Frontal cortex (tissue), 4 donors: Measurements from ENCODE around the gene ZNF587B. TPM values are rescaled to one million over a fixed set of nuclear protein-coding genes. Genes with fewer than 3 reads are reported as not detected.
"Not testable (repeated sequence)": the region's sequence is repeated elsewhere in the genome, so short reads cannot be mapped to it uniquely, and the experiment has no call there.

Experiments
- DNase-seq, 2 donors: peaks; one replicate each; pipeline ENCODE4 v3.0.0; 2012; ENCODE audit warnings: low spot score in 2 of 2
- FAIRE-seq: peaks from 2 replicates; lab custom pipeline; 2012; peaks lifted over from hg19 to GRCh38; lab: Jason Lieb, UNC
- total RNA-seq: library from RNA; depleted of rRNA; stranded (reverse); fragments of >200 nt; gene quantifications from one replicate; pipeline ENCODE4 v1.2.3, GENCODE V29; 2014
- donor health status: control.
- donor health status: control.
- donor health status: control.

ZNF587B gene
- total RNA-seq: 20.8 TPM

DNA sequence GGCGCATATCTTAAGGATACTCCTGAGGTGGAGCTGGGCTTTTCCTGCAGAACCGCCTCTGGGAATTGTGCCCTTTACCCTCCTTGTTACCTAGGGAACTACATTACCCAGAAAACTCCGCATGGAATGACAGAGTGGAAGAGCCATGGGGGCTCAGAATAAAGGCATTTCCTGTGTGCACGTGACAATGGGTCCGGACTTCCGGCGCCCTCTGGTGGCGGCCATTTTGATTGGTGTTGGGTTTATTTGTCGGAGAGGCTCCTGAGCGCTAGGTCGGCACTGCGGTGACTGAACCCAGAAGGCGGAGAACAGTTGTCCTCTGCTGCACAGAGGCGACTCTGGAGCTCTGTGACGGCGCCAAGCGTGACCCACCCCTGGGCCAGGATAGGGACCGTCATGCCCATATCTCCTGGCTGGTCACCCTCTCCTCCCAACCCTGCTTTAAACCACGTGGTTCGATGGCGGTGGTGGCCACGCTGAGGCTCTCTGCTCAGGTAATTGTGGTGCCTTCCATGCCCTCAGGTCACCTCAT, at the start of gene ZNF587B:
Gene ZNF587B (plus strand): TSS at position 229 of the 532 bp plus-strand sequence. CDS start 230 bp downstream, at position 459.
- no peak for FAIRE-seq

DNA sequence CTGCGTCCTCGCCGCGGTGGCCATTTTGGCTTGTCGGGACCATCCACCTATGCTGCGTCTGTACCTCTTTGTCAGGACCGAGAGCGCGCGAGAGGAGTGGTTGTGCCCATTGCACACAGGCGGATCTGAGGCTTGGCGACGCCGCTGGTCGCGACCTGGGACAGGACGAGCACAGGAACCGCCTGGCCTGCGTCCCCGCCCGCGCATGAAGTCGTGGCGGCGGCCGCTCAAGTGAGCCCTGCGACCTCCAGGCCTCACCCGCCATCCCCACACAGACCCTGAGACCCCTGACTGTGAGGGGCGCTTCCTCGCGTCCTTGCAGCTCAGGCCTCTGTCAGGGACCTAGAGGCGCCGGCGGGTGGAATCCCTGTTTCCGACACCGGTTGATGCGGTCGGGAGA, 43.8 kb upstream of the ZNF587B start:
- DNase-seq: no peak
- no peak for FAIRE-seq

More for the DNA sequence above, at the start of gene ZNF587B:
- peak; percentile 52 to 69 for DNase-seq

DNA sequence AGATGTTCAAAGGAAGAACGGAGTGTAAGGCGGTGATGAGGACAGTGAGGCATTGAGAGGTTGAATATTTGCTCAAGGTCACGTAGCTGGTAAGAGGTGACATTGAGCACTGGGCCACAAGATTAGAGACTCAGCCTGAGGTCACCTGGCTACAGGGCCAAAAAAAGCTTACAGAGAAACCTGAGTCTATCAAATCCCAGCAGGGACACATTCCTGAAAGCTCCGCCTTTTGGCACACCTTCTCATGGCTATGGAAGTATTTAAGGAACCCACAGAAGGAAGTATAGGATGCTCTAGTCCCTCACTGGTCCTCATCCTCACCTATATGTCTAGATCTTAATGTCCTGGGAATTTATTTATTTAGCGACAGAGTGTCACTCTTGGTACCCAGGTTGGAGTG, 43.2 kb upstream of the ZNF587B start:
- FAIRE-seq: no peak

DNA sequence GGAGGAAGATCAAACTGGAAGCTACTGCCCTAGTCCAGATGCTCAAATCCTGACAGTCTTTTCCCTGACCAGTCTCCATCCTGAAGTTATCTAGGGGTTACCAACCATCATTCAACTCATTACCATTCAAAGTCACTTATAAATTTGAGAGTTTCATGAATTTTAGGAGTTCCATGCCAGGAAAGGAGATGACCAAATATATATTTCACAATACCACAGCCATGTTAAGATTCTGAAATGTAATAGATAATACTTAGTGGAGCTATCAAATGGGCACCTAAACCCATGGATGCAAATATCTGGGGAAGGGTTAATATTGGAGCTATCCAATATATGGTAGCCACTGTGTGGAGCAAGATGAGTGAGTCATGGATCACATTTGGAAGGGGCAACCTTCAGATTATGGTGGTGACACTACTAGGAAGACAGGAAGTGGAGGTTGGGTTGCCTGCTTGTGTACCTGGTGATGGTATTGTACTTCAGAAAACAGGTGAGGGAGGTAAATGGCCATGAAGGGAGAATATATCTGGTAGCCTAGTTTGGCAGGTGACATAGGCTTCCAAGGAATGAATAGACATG, 41.9 kb upstream of the ZNF587B start:
- no peak for DNase-seq
- no peak for FAIRE-seq

More for the DNA sequence above, 43.2 kb upstream of the ZNF587B start:
- DNase-seq: no peak

DNA sequence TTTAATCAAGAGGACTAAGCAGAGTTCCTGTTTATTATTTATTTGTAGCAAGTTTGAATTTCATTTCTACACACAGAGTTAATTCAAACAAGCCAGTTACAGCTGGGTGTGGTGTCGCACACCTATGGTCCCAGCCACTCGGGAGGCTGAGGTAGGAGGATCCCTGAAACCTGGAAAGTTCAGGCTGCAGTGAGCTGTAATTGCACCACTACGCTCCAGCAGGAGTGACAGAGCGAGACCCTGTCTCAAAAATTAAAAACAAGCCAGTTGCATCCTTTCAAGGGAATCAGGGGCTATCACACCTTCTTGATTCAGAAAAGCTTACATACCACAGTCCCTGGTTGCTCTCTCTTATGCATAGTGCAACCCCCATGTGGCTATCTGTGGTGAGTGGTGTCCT, 40.8 kb upstream of the ZNF587B start:
- FAIRE-seq: no peak

DNA sequence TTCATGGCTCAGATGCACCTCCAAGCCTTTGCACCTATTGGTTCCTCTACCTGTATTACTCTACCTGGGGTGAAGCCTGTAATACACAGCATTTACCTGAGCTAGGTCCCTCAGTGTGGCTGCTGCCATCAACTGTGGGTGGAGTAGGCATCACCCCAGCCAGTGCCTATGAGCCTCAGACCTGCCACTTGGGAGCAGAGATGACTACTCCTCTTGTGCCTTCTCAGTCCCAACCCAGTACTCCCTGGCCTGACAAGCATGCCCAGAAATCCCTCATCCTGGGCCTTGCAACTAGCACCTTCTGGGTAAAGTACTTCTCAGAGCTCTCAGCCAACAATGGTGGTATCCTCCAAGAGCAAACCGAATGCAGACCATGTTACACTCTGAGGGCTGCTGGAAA, 33.5 kb upstream of the ZNF587B start:
- FAIRE-seq, DNase-seq: not testable (repeated sequence)

More for the DNA sequence above, 40.8 kb upstream of the ZNF587B start:
- DNase-seq: no peak

DNA sequence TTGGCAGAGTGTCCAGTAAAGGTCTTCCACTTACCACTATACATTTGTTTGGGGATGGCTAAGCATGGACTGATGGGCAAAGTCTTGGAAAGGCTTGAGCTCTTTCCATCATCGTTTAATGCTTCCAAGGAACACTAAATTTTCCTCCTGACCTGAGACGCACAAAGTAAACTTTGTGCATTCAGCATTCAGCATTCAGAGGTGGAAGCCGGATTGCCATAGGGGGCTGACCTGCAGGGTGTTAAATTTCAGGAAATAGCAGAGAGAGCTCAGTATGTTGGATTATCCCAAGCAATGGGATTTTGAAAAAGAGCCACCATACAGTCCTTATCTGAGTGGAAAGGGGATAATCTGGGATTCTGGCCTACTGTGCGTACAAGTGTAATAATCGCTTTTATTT, 29.4 kb upstream of the ZNF587B start:
- FAIRE-seq: no peak
- DNase-seq: no peak

DNA sequence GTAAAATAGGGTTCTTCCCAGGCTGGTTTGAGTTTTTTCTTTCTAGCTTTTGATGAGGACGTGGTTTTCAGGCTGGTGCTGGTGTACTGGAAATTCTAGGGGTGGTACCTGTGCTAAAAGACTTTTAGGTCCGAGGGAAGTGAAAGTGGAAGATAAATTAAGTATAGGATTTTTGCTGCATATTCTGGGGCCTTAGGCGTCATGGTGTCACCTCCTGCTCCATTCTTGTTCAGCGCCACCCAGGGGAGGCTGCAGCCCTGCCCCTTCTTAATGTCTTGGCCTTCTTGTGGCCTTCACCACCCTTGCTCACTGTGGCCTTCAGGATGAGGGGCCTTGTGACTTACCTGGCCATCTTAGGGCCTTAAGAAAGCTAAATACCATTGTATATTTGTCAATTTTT, 27.8 kb upstream of the ZNF587B start:
- FAIRE-seq (no peak), DNase-seq (no peak)

DNA sequence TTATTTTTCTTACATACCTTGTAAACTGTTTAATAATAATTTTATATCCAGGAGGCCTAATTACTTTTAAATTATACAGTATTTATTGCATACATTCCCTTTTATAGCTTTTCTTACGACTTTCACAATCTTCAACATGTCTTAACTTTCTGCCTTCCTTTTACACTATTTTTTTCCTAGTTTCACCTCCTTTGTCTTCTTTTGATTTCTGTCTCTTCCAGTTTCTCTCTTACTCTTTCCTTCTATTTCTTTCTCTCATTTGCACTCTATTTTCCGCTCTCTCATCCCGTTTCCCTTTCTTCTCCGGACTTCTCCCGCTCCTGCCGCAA, 26.9 kb upstream of the ZNF587B start:
- FAIRE-seq: no peak

DNA sequence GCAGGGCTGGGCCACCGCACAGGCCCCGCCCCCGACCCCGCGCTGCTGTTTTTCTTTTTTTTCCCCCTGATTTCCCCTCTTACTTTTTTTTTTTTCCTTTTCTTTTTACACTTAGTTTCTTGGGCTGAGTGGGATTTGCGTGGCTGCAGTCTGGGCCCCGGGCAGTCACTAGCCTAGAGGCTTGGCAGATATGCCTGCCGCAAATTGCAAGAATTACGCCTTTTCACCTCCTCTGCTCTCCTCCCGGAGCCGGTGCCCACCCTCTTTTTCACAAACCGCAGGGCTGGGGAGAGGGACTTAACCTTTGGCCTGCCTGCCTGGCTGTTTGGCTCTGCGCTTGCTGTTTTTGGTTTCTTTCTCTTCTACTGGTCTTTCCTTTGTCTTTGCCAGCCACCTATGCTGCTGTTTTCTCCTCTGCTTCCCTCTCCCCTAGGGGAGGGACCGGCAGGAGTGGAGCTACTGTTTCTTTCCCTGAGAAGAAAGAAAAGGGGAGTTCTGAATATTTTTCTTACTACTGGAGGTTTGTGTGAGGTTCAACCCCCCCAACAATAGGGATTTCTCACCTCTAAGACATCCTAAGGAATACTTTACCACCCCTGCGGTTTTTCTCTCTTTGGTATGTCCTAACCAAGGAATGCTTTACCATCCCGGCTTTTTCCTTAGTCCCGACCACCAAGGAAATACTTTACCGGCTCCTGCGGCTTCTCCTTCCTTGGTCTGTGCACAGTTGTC, 26.3 kb upstream of the ZNF587B start:
- no peak for FAIRE-seq
- peak in 1 of 2 donors; percentile 18 for DNase-seq

More for the DNA sequence above, 26.9 kb upstream of the ZNF587B start:
- DNase-seq: no peak

DNA sequence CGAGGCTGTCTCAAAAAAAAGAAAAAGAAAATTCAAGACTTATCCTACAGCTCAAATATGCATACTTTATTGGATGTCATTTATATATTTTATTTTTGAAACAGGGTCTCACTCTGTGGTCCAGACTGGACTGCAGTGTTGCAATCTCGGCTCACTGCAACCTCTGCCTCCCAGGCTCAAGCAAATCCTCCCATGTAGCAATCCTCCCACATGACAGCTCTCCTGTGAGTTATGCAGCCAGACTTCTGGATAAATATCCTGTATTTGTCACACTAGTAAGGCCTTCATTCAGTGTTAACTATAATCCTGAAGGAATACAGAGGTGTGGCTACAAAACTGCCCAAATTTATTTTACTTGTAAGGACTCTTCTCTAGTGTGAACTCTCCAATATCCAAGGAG, 22.6 kb upstream of the ZNF587B start:
- FAIRE-seq (no peak), DNase-seq (no peak)

DNA sequence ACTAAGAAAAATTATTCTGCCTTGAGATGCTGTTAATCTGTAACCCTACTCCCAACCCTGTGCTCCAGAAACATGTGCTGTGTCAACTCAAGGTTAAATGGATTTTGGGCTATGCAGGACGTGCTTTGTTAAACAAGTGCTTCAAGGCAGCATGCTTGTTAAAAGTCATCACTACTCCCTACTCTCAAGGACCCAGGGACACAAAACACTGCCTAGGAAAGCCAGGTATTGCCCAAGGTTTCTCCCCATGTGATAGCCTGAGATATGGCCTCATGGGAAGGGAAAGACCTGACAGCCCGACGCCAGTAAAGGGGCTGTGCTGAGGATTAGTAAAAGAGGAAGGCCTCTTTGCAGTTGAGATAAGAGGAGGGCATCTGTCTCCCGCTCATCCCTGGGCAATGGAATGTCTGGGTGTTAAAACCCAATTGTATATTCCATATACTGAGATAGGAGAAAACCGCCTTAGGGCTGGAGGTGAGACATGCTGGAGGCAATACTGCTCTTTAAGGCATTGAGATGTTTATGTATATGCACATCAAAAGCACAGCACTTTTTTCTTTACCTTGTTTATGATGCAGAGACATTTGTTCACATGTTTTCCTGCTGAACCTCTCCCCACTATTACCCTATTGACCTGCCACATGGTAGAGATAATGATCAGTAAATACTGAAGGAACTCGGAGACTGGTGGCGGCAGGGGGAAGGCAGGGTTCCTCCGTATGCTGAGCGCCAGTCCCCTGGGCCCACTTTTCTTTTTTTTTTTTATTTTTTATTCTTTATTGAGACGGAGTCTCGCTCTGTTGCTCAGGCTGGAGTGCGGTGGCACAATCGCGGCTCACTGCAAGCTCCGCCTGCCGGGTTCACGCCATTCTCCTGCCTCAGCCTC, 19.4 kb upstream of the ZNF587B start:
- not testable (repeated sequence) for FAIRE-seq, DNase-seq

DNA sequence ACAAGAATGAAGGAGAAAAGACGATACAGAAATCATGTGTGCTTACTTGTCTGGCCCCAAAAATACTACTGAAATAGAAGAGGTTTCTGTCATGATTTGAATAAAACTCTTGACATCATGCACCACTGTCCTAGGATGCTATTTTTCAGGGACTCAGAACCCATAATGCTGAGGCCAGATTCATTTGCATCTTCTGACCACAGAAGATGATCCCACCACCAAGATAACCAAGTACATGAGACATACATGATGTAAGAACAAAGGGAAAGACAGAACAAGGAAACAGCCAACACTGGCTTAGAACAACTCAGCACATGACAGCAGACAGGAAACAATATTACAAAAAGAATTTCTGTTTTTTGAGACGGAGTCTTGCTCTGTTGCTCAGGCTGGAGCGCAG, 17.9 kb upstream of the ZNF587B start:
- FAIRE-seq (no peak), DNase-seq (no peak)

DNA sequence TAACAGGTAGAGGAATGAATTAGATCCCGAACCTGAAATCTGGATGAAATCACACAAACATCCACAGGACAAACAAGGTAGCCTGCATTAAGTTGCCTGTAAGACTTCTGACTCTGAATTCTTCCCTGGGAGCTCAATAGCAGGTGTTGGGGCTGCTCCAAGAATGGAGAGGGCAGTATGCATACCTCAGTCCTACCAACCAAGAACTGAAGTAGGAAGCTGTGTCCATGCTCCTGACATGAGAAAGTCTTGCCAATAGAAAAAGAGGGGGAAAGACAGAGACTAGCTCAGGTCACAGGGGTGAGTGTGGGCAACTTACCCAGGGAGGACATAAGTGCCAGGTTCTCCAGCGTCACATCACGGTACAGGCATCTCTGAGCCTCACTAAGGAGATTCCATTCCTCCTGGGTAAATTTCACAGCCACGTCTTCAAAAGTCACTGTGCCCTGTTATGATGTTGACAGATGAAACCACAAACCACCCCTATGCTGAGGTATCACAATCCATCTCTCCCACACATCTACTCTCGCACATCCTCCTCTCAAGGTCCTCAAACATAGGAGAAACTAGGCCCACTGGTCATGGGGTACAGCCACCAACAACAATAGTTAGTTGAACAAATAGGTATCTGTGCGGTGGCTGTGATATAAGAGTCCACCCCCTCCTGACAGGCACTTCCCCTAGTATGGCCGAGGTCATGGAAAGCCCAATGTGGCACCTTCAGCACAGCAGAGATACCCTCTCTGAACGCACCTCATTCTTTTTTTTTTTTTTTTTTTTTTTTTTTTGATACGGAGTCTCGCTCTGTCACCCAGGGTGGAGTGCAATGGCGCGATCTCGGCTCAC, 16.9 kb upstream of the ZNF587B start:
- not testable (repeated sequence) for FAIRE-seq

DNA sequence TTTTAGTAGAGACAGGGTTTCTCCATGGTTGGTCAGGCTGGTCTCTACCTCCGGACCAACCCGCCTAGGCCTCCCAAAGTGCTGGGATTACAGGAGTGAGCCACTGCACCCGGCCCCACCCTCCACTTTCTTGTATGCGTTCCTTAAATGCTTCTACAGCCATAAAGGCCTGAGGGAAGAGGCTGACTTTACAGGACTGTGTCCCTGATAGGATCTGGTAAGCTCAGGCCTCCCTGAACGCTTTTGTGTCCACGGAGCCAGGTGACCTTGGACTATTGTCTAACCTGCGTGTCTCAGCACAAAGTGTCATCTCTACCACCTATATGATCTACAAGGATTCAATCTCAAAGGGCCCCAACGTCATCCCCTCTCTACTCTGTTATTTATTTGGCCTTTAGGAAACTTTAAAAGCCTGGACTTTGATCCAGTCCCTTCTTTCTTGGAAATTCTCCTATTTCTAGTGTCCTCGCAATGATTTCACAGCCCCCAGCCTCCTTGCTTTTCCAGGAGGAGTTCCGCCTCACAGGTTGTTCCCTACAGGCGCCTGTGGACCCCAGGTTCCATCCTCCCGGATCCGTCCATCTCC, 16.1 kb upstream of the ZNF587B start:
- DNase-seq (no peak), FAIRE-seq (no peak)

More for the DNA sequence above, 16.9 kb upstream of the ZNF587B start:
- DNase-seq: not testable (repeated sequence)

DNA sequence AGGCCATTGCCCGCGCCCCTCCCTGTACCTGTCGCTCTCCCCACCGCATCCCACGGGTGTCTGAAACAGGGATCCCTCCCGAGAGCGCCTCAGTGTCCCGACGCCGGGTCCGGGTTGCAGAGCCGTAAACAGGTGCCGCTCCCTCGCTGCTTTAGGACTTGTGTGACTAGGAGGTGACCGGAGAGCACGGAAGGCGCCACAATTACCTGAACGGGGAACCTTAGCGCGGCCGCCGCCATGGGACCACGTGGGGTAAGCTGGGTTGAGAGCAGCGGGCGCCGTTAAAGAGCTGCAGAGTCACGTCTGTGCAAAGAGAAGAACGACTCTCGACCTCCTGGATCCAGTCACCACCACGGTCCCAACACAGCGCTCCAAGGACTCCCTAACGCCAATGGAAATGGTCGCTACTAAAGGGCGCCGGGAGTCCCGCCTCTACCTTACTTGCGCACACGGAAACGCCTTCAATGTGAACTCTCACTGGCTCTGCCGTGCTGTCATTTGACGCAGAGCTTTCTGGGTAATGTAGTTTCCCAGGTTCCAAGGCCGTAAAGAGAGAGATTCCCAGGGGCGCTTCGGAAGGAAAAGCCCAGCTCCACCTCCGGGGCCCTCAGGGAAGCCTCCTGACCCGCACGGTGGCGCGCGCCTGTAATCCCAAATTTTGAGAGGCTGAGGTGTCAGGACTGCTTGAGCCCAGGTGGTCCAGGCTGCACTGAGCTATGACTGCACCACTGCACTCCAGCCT, 15.4 kb upstream of the ZNF587B start, which contains the start of gene ZNF552:
Gene ZNF552 (minus strand): TSS at position 409 of the 742 bp plus-strand sequence. CDS start 170 bp downstream, at position 239.
- DNase-seq (peak; percentile 75 to 84), FAIRE-seq (no peak)

DNA sequence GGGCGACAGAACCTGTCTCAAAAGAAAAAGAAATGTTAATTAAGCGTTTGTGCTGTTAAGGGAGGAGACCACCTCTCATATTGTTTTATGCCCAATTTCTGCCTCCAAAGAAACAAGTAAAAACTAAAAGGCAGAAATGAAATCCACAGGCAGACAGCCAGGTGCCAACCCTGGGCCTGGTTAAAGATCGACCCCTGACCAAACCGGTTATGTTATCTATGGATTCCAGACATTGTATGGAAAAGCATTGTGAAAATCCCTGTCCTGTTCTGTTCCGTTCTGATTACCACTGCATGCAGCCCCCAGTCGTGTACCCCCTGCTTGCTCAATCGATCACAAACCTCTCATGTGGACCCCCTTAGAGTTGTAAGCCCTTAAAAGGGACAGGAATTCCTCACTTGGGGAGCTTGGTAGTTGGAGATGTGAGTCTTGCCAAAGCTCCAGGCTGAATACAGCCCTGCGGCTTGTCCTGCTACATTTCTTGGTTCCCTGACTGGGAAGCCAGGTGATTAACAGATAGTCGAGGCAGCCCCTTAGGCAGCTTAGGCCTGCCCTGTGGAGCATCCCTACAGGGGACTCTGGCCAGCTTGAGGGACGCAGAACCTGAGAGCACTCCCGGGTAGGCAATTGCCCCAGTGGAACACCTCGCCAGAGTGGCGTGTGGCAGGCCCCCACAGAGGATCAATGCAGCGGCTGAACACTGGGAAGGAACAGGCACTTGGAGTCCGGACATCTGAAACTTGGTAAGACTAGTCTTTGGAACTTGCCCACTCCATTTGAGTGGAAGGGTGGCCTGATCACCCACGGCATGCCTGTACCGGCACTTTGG, 14.6 kb upstream of the ZNF587B start:
- DNase-seq: no peak
- FAIRE-seq: no peak
